ENCODE measurements around the gene MTAP.

Gene MTAP

GRCh38 chr9:21854119-21854518, 51.7 kb downstream of the MTAP start:
- DNase-seq: no peak

- DNase-seq: no peak
Observed at GRCh38 chr9:21854594-21854993, 52.2 kb downstream of the MTAP start.

GRCh38 chr9:21856301-21857094, 54.1 kb downstream of the MTAP start:
- no peak for DNase-seq

- no peak for DNase-seq
Observed at GRCh38 chr9:21862871-21863270, 60.4 kb downstream of the MTAP start.

- DNase-seq: no peak
Observed at GRCh38 chr9:21864505-21864904, 62.1 kb downstream of the MTAP start.

- no peak for DNase-seq
Observed at GRCh38 chr9:21866302-21866701, 63.9 kb downstream of the MTAP start.

GRCh38 chr9:21871256-21871975, 69.0 kb downstream of the MTAP start:
- DNase-seq: no peak

GRCh38 chr9:21872696-21873095, 70.3 kb downstream of the MTAP start:
- DNase-seq: no peak

GRCh38 chr9:21873540-21874221, 71.2 kb downstream of the MTAP start:
- no peak for DNase-seq

GRCh38 chr9:21875893-21876292, 73.5 kb downstream of the MTAP start:
- no peak for DNase-seq

- no peak for DNase-seq
Observed at GRCh38 chr9:21883642-21884041, 81.2 kb downstream of the MTAP start.

- no peak for DNase-seq
Observed at GRCh38 chr9:21889673-21890072, 87.2 kb downstream of the MTAP start.

- no peak for DNase-seq
Observed at GRCh38 chr9:21890696-21891095, 88.3 kb downstream of the MTAP start.

GRCh38 chr9:21901546-21901945, 99.1 kb downstream of the MTAP start:
- no peak for DNase-seq

- DNase-seq: no peak
Observed at GRCh38 chr9:21902136-21902535, 99.7 kb downstream of the MTAP start.

- no peak for DNase-seq
Observed at GRCh38 chr9:21903380-21903965, 101.0 kb downstream of the MTAP start.

- DNase-seq: no peak
Observed at GRCh38 chr9:21904371-21904770, 101.9 kb downstream of the MTAP start.

- no peak for DNase-seq
Observed at GRCh38 chr9:21904776-21905175, 102.3 kb downstream of the MTAP start.

- no peak for DNase-seq
Observed at GRCh38 chr9:21906213-21906612, 103.8 kb downstream of the MTAP start.

GRCh38 chr9:21906881-21907280, 104.4 kb downstream of the MTAP start:
- no peak for DNase-seq

GRCh38 chr9:21919377-21920362, 117.2 kb downstream of the MTAP start:
- no peak for DNase-seq

- no peak for DNase-seq
Observed at GRCh38 chr9:21923694-21924093, 121.3 kb downstream of the MTAP start.
